Measurements from ENCODE around the gene AZGP1. TPM values are rescaled to one million over a fixed set of nuclear protein-coding genes. Genes with fewer than 3 reads are reported as not detected.
A peak's percentile ranks its signal among the peaks of the same experiment; 100 is the strongest.

Gene AZGP1
- total and polyA plus RNA-seq, 2 of the 13 experiments (the other 11 are each of a cell fraction or from before 2014, with no cell fraction given) = 93.8 to 229 TPM

- TF ChIP-seq CSRNP1 (CRISPR knock-in tag; IDR thresholded peaks at IDR 0.05) (peak; percentile 46; the same call in 1 of the 2 replicates), TRAFD1 (CRISPR knock-in tag; IDR thresholded peaks at IDR 0.05; ENCODE audit: borderline replicate concordance) (no peak), PHF5A (CRISPR knock-in tag; IDR thresholded peaks at IDR 0.05; ENCODE audit: low read depth, unreplicated experiment) (no peak), RAD51 (IDR thresholded peaks at IDR 0.05; ENCODE audit: borderline replicate concordance) (peak; percentile 91), ZNF253 (CRISPR knock-in tag; IDR thresholded peaks at IDR 0.05; ENCODE audit: borderline replicate concordance) (no peak), ZNF12 (CRISPR knock-in tag; IDR thresholded peaks at IDR 0.05) (no peak), ZNF282 (IDR thresholded peaks at IDR 0.05; ENCODE audit: partially characterized antibody) (no peak), ZMAT3 (CRISPR knock-in tag; conservative IDR thresholded peaks at IDR 0.05) (no peak), ZNF350 (CRISPR knock-in tag; IDR thresholded peaks at IDR 0.05; ENCODE audit: borderline replicate concordance, low read depth) (peak; percentile 45; the same call in 1 of the 2 replicates), USF2 (IDR thresholded peaks at IDR 0.05; ENCODE audit: low read depth, low read length) (peak; percentile 67), USF2 (CRISPR knock-in tag; IDR thresholded peaks at IDR 0.05; ENCODE audit: borderline replicate concordance) (peak; percentile 84; the same call in 1 of the 2 replicates), ZNF775 (CRISPR knock-in tag; IDR thresholded peaks at IDR 0.05; ENCODE audit: borderline replicate concordance) (no peak), FIP1L1 (IDR thresholded peaks at IDR 0.05; ENCODE audit: borderline replicate concordance, insufficient read depth, low read depth, low read length) (no peak), SALL1 (CRISPR knock-in tag; IDR thresholded peaks at IDR 0.05) (peak; percentile 58), ZFAT (CRISPR knock-in tag; conservative IDR thresholded peaks at IDR 0.05) (no peak), ZNF570 (CRISPR knock-in tag; IDR thresholded peaks at IDR 0.05; ENCODE audit: borderline replicate concordance) (no peak), PBX2 (CRISPR knock-in tag; IDR thresholded peaks at IDR 0.05) (no peak), SAP130 (CRISPR knock-in tag; IDR thresholded peaks at IDR 0.05; ENCODE audit: low read depth) (peak; percentile 79), TOE1 (CRISPR knock-in tag; IDR thresholded peaks at IDR 0.05) (no peak), HIC2 (CRISPR knock-in tag; IDR thresholded peaks at IDR 0.05; ENCODE audit: low read depth) (peak; percentile 26; the same call in 1 of the 2 replicates)
Observed at GRCh38 chr7:99928994-99929729, 46.7 kb downstream of the AZGP1 start, which contains the start of gene GJC3 (continued).

Measured in HepG2 (cell line).